K562 (cell line): Measurements from ENCODE around the gene MYMX. TPM values are rescaled to one million over a fixed set of nuclear protein-coding genes. Genes with fewer than 3 reads are reported as not detected.

Source experiments
- BCL6 ChIP-seq: fragments of 250-450 bp; sonication (Bioruptor Pico); IDR thresholded peaks from 2 replicates; pipeline ENCODE4 v1.4.0; 2020
- CBX3 ChIP-seq, 2 experiments: IDR thresholded peaks; 1 replicate in 1 of 2; 2 replicates in 1 of 2; pipeline ENCODE4 v1.6.1; 2012; ENCODE audit warnings: inconsistent platforms in 2 of 2, low read length in 2 of 2, borderline replicate concordance in 1 of 2, control low read depth in 1 of 2
- ETV1 ChIP-seq: fragments of 450-650 bp; conservative IDR thresholded peaks from 2 replicates; pipeline ENCODE4 v1.6.1; 2016; ENCODE audit warnings: missing genetic modification characterization, control low read depth, low read depth, missing compliant biosample characterization
- GTF2E2 ChIP-seq: fragments of 200-800 bp; sonication (Bioruptor generic); IDR thresholded peaks from 2 replicates; pipeline ENCODE4 v1.6.1; 2016; ENCODE audit warnings: missing genetic modification characterization, missing compliant biosample characterization
- MNT ChIP-seq, 2 experiments: fragments of 450-650 bp; conservative IDR thresholded peaks; 2 replicates each; pipeline ENCODE4 v1.6.1; 2017; ENCODE audit warnings: mild to moderate bottlenecking in 2 of 2, moderate library complexity in 2 of 2
- OTX1 ChIP-seq: fragments of 450-650 bp; formaldehyde crosslinking; IDR thresholded peaks from 2 replicates; pipeline ENCODE4 v1.4.0; 2022; ENCODE audit warnings: mild to moderate bottlenecking
- POLR2A ChIP-seq: fragments of 450-650 bp; conservative IDR thresholded peaks from 2 replicates; pipeline ENCODE4 v1.6.1; 2016
- RBFOX2 ChIP-seq: fragments of 200-400 bp; formaldehyde crosslinking; IDR thresholded peaks from 2 replicates; pipeline ENCODE4 v1.6.1; 2017; ENCODE audit warnings: low read depth, mild to moderate bottlenecking, low read length, moderate library complexity
- RBM34 ChIP-seq: fragments of 200-400 bp; formaldehyde crosslinking; IDR thresholded peaks from 2 replicates; pipeline ENCODE4 v1.6.1; 2018; ENCODE audit warnings: low read length, borderline replicate concordance; ENCODE audit not compliant: insufficient read depth
- RREB1 ChIP-seq: fragments of 250-450 bp; sonication (Bioruptor Pico); IDR thresholded peaks from 2 replicates; pipeline ENCODE4 v1.4.0; 2020
- SMAD3 ChIP-seq: fragments of 450-650 bp; formaldehyde crosslinking; conservative IDR thresholded peaks from 2 replicates; pipeline ENCODE4 v1.4.0; 2020; ENCODE audit warnings: mild to moderate bottlenecking
- STAG1 ChIP-seq: sonication (generic); formaldehyde crosslinking; IDR thresholded peaks from 2 replicates; pipeline ENCODE4 v1.5.0; 2020; ENCODE audit warnings: missing genetic modification reagents, borderline replicate concordance
- SUPT5H ChIP-seq: fragments of 450-650 bp; IDR thresholded peaks from 2 replicates; pipeline ENCODE4 v1.6.1; 2016
- ZKSCAN3 ChIP-seq: fragments of 250-450 bp; sonication (Bioruptor Pico); IDR thresholded peaks from 2 replicates; pipeline ENCODE4 v1.4.0; 2020
- ZNF24 ChIP-seq: fragments of 450-650 bp; IDR thresholded peaks from 2 replicates; pipeline ENCODE4 v1.6.1; 2016
- polyA plus RNA-seq, 8 experiments: library from polyadenylated mRNA; depleted of rRNA in 4 of 8; stranded (reverse) in 5 of 8; unstranded in 3 of 8; fragments of >200 nt; fragmentation: Nextera tagmentation in 2 of 8; fragmentation: Illumina TruSeq in 1 of 8; extraction: Ambion mirVana in 2 of 8; extraction: Trizol in 1 of 8; gene quantifications; 2 replicates each; pipeline versions ENCODE4 v1.2.1 to v1.2.3, GENCODE V29; 2011 to 2014; ENCODE audit warnings: inconsistent platforms in 1 of 8, missing spikeins in 1 of 8
- total RNA-seq, 7 experiments: library from RNA; depleted of rRNA in 6 of 7; stranded (reverse); fragments of >200 nt in 6 of 7; fragmentation: Illumina TruSeq in 2 of 7; extraction: Trizol in 2 of 7; gene quantifications; 2 replicates each; pipeline versions ENCODE4 v1.2.1 to v1.2.3, GENCODE V29; 2011 to 2021; ENCODE audit warnings: low replicate concordance in 1 of 7

MYMX gene
- total and polyA plus RNA-seq, 9 of the 15 experiments (the other 6 are each of a cell fraction or from before 2014, with no cell fraction given): 0.12 TPM; not detected in 8

GRCh38 chr6:44237813-44238433, 21.2 kb downstream of the MYMX start (continued):
- TF ChIP-seq MNT (conservative IDR thresholded peaks at IDR 0.05) (peak; percentile 73 to 82), POLR2A (peak; percentile 81), SUPT5H (peak; percentile 81), ETV1 (tag) (peak; percentile 68), STAG1 (CRISPR knock-in tag) (no peak), ZNF24 (peak; percentile 46; the same call in 1 of the 2 replicates), ZKSCAN3 (no peak), SMAD3 (no peak), RBFOX2 (peak; percentile 85), RREB1 (peak; percentile 87; the same call in 1 of the 2 replicates), RBM34 (no peak), GTF2E2 (peak; percentile 52; the same call in 1 of the 2 replicates), BCL6 (CRISPR knock-in tag) (no peak), OTX1 (CRISPR knock-in tag) (0 out of 2 replicates have a peak, but pooled peaks have one; percentile 9), CBX3 (IDR thresholded peaks at IDR 0.05; ENCODE audit: borderline replicate concordance in 1 of 2, low read length in 2 of 2) (peak in 1 of 2 experiments; percentile 52; a peak in 1 of 3 replicates)
